IMR-90 (cell line): ENCODE data around the gene NLGN3.

Source experiments
- POLR2A ChIP-seq: IDR thresholded peaks from 2 replicates; pipeline ENCODE4 v1.6.1; 2012; ENCODE audit warnings: mild to moderate bottlenecking, low read depth, low read length
- RCOR1 ChIP-seq: IDR thresholded peaks from 2 replicates; pipeline ENCODE4 v1.6.1; 2012; ENCODE audit warnings: mild to moderate bottlenecking, low read length, improper control_type of control experiment; ENCODE audit not compliant: insufficient replicate concordance
- SMC3 ChIP-seq: fragments of 150-350 bp; IDR thresholded peaks from 2 replicates; pipeline ENCODE4 v1.6.1; 2016; ENCODE audit warnings: low read depth, mild to moderate bottlenecking, antibody characterized with exemption, low read length, moderate library complexity
- TF ChIP-seq, protein P1 (sequence below): conservative IDR thresholded peaks from 2 replicates; pipeline ENCODE4 v1.5.1; 2012; ENCODE audit warnings: mild to moderate bottlenecking, low read depth, low read length, improper control_type of control experiment
- TF ChIP-seq, protein P2 (sequence below): fragments of 150-350 bp; IDR thresholded peaks from 2 replicates; pipeline ENCODE4 v1.6.1; 2016; ENCODE audit warnings: low read depth, mild to moderate bottlenecking, low read length, moderate library complexity, borderline replicate concordance

- TF ChIP-seq, protein P1, sequence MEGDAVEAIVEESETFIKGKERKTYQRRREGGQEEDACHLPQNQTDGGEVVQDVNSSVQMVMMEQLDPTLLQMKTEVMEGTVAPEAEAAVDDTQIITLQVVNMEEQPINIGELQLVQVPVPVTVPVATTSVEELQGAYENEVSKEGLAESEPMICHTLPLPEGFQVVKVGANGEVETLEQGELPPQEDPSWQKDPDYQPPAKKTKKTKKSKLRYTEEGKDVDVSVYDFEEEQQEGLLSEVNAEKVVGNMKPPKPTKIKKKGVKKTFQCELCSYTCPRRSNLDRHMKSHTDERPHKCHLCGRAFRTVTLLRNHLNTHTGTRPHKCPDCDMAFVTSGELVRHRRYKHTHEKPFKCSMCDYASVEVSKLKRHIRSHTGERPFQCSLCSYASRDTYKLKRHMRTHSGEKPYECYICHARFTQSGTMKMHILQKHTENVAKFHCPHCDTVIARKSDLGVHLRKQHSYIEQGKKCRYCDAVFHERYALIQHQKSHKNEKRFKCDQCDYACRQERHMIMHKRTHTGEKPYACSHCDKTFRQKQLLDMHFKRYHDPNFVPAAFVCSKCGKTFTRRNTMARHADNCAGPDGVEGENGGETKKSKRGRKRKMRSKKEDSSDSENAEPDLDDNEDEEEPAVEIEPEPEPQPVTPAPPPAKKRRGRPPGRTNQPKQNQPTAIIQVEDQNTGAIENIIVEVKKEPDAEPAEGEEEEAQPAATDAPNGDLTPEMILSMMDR: no peak
- TF ChIP-seq POLR2A (no peak), SMC3 (no peak), RCOR1 (no peak)
- TF ChIP-seq, protein P2, sequence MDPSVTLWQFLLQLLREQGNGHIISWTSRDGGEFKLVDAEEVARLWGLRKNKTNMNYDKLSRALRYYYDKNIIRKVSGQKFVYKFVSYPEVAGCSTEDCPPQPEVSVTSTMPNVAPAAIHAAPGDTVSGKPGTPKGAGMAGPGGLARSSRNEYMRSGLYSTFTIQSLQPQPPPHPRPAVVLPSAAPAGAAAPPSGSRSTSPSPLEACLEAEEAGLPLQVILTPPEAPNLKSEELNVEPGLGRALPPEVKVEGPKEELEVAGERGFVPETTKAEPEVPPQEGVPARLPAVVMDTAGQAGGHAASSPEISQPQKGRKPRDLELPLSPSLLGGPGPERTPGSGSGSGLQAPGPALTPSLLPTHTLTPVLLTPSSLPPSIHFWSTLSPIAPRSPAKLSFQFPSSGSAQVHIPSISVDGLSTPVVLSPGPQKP: no peak
Measured at GRCh38 chrX:71191248-71191647, 46.6 kb downstream of the NLGN3 start.
